HFFc6 (cell line): Measurements from ENCODE around the gene SYTL1. TPM values are rescaled to one million over a fixed set of nuclear protein-coding genes. Genes with fewer than 3 reads are reported as not detected.

Source experiments
- total RNA-seq, 6 experiments: library from RNA; stranded (reverse); fragmentation: NEBNext Ultra II Directional; extraction: Animal tissue kit (Norgen Biotek cat#: 25700); gene quantifications; 2 replicates in 1 of 6; 3 replicates in 5 of 6; pipeline ENCODE4 v1.2.3, GENCODE V29; 2021

SYTL1 gene
- total RNA-seq, 6 experiments from 2014 or later, result 0.08 to 0.45 TPM; not detected in 4

Other genes starting within 250 kb of the SYTL1 start
- 10 to 100 TPM; 37.1 to 51.0 (median 44.7) TPM for gene SLC9A1, start 186.9 kb upstream of the SYTL1 start, total RNA-seq
- gene WDTC1, start 107.4 kb upstream of the SYTL1 start, total RNA-seq, result 10 to 100 TPM; 26.2 to 30.3 (median 28.0) TPM
- 10 to 100 TPM; 41.3 to 54.6 (median 46.1) TPM for gene TMEM222, start 19.9 kb upstream of the SYTL1 start, total RNA-seq
- 10 to 100 TPM; 22.6 to 30.8 (median 27.7) TPM for gene MAP3K6, start 24.9 kb downstream of the SYTL1 start, total RNA-seq
- not detected for gene FCN3, start 32.8 kb downstream of the SYTL1 start, total RNA-seq
- gene CD164L2, start 41.3 kb downstream of the SYTL1 start, total RNA-seq, result not detected
- 1 to 10 TPM; 2.3 to 3.3 (median 2.9) TPM for gene GPR3, start 50.6 kb downstream of the SYTL1 start, total RNA-seq
- 10 to 100 TPM; 84.4 to 99.7 (median 93.1) TPM for gene WASF2, start 148.1 kb downstream of the SYTL1 start, total RNA-seq